Neural progenitor cell (in vitro differentiated cells): ENCODE measurements around the gene MARCHF2. TPM values are rescaled to one million over a fixed set of nuclear protein-coding genes. Genes with fewer than 3 reads are reported as not detected.

Experiments
- DNase-seq: peaks from one replicate; pipeline ENCODE4 v3.0.0-alpha.2; 2016; ENCODE audit warnings: low spot score
- H2AFZ ChIP-seq: fragments of 200-600 bp; sonication (generic); replicated peaks from 2 replicates; pipeline ENCODE4 v1.6.1; 2016; ENCODE audit warnings: antibody characterized with exemption
- H3F3A ChIP-seq: fragments of 200-600 bp; sonication (generic); 2 replicates; pipeline ENCODE4 v1.6.1; 2016; ENCODE audit warnings: antibody characterized with exemption, low read depth
- H3K27ac ChIP-seq: fragments of 200-600 bp; sonication (generic); 2 replicates; pipeline ENCODE4 v1.5.1; 2016; ENCODE audit warnings: mild to moderate bottlenecking
- H3K27me3 ChIP-seq: fragments of 200-600 bp; sonication (generic); 2 replicates; pipeline ENCODE4 v1.6.1; 2016; ENCODE audit warnings: mild to moderate bottlenecking, moderate library complexity
- H3K36me3 ChIP-seq: fragments of 200-600 bp; sonication (generic); 2 replicates; pipeline ENCODE4 v1.5.1; 2016
- H3K4me1 ChIP-seq: fragments of 200-600 bp; sonication (generic); 2 replicates; pipeline ENCODE4 v1.6.1; 2016; ENCODE audit warnings: mixed run types
- H3K4me2 ChIP-seq: fragments of 200-600 bp; sonication (generic); 2 replicates; pipeline ENCODE4 v1.6.1; 2016
- H3K4me3 ChIP-seq: fragments of 200-600 bp; sonication (generic); 2 replicates; pipeline ENCODE4 v1.5.1; 2016
- H3K79me2 ChIP-seq: fragments of 200-600 bp; sonication (generic); 2 replicates; pipeline ENCODE4 v1.6.1; 2016; ENCODE audit warnings: low read depth
- H3K9ac ChIP-seq: fragments of 200-600 bp; sonication (generic); 2 replicates; pipeline ENCODE4 v1.6.1; 2016
- H3K9me3 ChIP-seq: fragments of 200-600 bp; sonication (generic); 2 replicates; pipeline ENCODE4 v1.5.1; 2016; ENCODE audit warnings: low read depth
- H4K20me1 ChIP-seq: fragments of 200-600 bp; sonication (generic); 2 replicates; pipeline ENCODE4 v1.6.1; 2016; ENCODE audit warnings: low read depth
- H3K27ac Mint-ChIP-seq: 3 replicates; pipeline ENCODE4 v1.8.0; 2021; ENCODE audit warnings: mixed read lengths
- H3K27me3 Mint-ChIP-seq: 2 replicates; pipeline ENCODE4 v1.8.0; 2022; ENCODE audit warnings: low read depth, mild to moderate bottlenecking, inconsistent platforms, moderate library complexity, mixed read lengths; ENCODE audit not compliant: insufficient read depth
- H3K36me3 Mint-ChIP-seq: 3 replicates; pipeline ENCODE4 v1.8.0; 2021; ENCODE audit warnings: mixed read lengths
- H3K4me1 Mint-ChIP-seq: 3 replicates; pipeline ENCODE4 v1.8.0; 2021; ENCODE audit warnings: mixed read lengths
- H3K4me3 Mint-ChIP-seq: 3 replicates; pipeline ENCODE4 v1.8.0; 2021; ENCODE audit warnings: mild to moderate bottlenecking, moderate library complexity, mixed read lengths
- H3K9me3 Mint-ChIP-seq: 3 replicates; pipeline ENCODE4 v1.8.0; 2020; ENCODE audit warnings: mixed read lengths
- EZH2 ChIP-seq: fragments of 200-600 bp; sonication (generic); IDR thresholded peaks from 2 replicates; pipeline ENCODE4 v1.6.1; 2017; ENCODE audit warnings: antibody characterized with exemption, mild to moderate bottlenecking, moderate library complexity
- EZH2phosphoT487 ChIP-seq: fragments of 200-600 bp; sonication (generic); IDR thresholded peaks from 2 replicates; pipeline ENCODE4 v1.6.1; 2017; ENCODE audit warnings: antibody characterized with exemption
- total RNA-seq: library from RNA; depleted of rRNA; stranded (reverse); fragments of >200 nt; gene quantifications from 2 replicates; pipeline ENCODE4 v1.2.3, GENCODE V29; 2015; ENCODE audit warnings: low replicate concordance
- TF ChIP-seq, protein P1 (sequence below): fragments of 200-600 bp; sonication (generic); IDR thresholded peaks from 2 replicates; pipeline ENCODE4 v1.5.1; 2017; ENCODE audit warnings: antibody characterized with exemption, mild to moderate bottlenecking

MARCHF2 gene
- total RNA-seq, 1 donor from 2014 or later, result 27.0 TPM

DNA sequence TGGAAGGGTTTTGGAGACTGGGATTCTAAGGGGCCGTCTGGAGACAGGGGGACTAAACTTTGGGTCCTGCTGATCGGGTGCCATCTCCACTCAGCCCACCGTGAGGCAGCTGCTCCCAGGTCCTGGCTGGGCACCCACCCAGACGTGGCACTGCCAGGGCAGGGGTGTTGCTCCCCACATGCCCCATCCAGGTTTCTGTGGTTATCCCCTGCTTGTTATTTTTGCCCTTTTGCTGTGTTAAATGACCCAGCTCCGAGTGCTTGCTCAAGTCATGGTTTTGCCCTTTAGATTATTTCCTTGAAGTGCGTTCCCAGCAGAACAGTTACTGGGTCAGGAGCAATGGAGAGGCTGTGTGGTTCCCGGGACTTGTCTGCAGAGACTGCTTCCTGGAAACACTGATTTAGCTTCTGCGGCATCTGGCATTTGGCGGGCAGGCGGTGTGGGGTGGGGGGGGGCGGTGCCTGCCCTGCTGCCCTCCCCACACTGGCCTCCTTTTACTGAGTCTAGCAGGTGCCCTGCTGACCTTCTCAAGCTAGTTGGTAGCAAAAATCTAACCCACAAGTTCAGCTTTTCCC, 21.0 kb upstream of the MARCHF2 start:
- H3K4me3 ChIP-seq, result no peak overlapping the region
- H2AFZ ChIP-seq, result no peak overlapping the region
- H3K9me3 ChIP-seq, result no peaks in the 10 kb centered on the region
- peaks cover 73% of the 10 kb centered on the region for H3K79me2 ChIP-seq
- Mint-ChIP-seq H3K4me3 (no peak overlapping the region), H3K27ac (peak overlapping the region; percentile 78), H3K9me3 (no peaks in the 10 kb centered on the region), H3K4me1 (peaks cover 19% of the 10 kb centered on the region), H3K27me3 (peaks cover 12% of the 10 kb centered on the region), H3K36me3 (peaks cover 4% of the 10 kb centered on the region)
- no peak overlapping the region for H3K9ac ChIP-seq
- no peaks in the 10 kb centered on the region for H3K4me1 ChIP-seq
- no peak for TF ChIP-seq EZH2
- TF ChIP-seq EZH2phosphoT487, result no peak
- TF ChIP-seq, protein P1, sequence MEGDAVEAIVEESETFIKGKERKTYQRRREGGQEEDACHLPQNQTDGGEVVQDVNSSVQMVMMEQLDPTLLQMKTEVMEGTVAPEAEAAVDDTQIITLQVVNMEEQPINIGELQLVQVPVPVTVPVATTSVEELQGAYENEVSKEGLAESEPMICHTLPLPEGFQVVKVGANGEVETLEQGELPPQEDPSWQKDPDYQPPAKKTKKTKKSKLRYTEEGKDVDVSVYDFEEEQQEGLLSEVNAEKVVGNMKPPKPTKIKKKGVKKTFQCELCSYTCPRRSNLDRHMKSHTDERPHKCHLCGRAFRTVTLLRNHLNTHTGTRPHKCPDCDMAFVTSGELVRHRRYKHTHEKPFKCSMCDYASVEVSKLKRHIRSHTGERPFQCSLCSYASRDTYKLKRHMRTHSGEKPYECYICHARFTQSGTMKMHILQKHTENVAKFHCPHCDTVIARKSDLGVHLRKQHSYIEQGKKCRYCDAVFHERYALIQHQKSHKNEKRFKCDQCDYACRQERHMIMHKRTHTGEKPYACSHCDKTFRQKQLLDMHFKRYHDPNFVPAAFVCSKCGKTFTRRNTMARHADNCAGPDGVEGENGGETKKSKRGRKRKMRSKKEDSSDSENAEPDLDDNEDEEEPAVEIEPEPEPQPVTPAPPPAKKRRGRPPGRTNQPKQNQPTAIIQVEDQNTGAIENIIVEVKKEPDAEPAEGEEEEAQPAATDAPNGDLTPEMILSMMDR, result no peak
- no peak overlapping the region for H3K27ac ChIP-seq
- H3K27me3 ChIP-seq, result no peaks in the 10 kb centered on the region
- no peak for DNase-seq
- H4K20me1 ChIP-seq, result peaks cover 49% of the 10 kb centered on the region
- H3K36me3 ChIP-seq, result no peaks in the 10 kb centered on the region
- H3F3A ChIP-seq, result peaks cover 21% of the 10 kb centered on the region
- no peak overlapping the region for H3K4me2 ChIP-seq

- Histone ChIP-seq H3K4me1 (no peaks in the 10 kb centered on the region), H3K27ac (no peak overlapping the region), H3K79me2 (peaks cover 84% of the 10 kb centered on the region), H4K20me1 (peaks cover 59% of the 10 kb centered on the region), H3K4me2 (no peak overlapping the region), H3F3A (peaks cover 15% of the 10 kb centered on the region), H3K27me3 (no peaks in the 10 kb centered on the region), H3K9ac (peak overlapping the region; percentile 49), H3K36me3 (no peaks in the 10 kb centered on the region), H2AFZ (no peak overlapping the region), H3K4me3 (no peak overlapping the region), H3K9me3 (no peaks in the 10 kb centered on the region)
- Mint-ChIP-seq H3K36me3 (peaks cover 1% of the 10 kb centered on the region), H3K9me3 (no peaks in the 10 kb centered on the region), H3K27ac (no peak overlapping the region), H3K27me3 (peaks cover 14% of the 10 kb centered on the region), H3K4me1 (peaks cover 23% of the 10 kb centered on the region), H3K4me3 (peak overlapping the region; percentile 36)
- DNase-seq, result no peak
- TF ChIP-seq EZH2phosphoT487 (no peak), EZH2 (no peak)
- TF ChIP-seq, protein P1, result no peak
Observed at GRCh38 chr19:8393192-8393870, 19.8 kb upstream of the MARCHF2 start.

DNA sequence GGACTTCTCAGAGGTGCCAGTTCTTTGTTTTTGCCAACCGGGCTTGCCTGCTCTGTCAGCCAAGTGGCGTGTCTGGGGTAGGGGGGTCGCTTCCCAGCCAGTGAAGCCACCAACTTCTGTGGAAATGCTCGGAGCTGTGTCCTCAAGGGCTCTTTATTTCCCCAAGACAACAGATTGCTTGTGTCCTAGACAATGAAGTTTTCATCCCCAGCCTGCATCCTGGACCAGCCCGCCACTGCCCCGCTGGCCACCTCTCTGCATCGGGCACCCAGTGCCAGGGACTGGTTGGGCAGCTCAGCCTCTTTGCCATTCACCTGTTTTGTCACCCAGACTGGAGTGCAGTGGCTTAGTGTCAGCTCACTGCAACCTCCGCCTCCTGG, 19.2 kb upstream of the MARCHF2 start:
- H3K4me3 Mint-ChIP-seq, result no peak overlapping the region
- no peak overlapping the region for H3K27ac ChIP-seq

More for the DNA sequence above, 19.2 kb upstream of the MARCHF2 start:
- H3K9me3 ChIP-seq, result no peaks in the 10 kb centered on the region
- H3K4me2 ChIP-seq, result no peak overlapping the region
- H3K27me3 Mint-ChIP-seq, result peaks cover 14% of the 10 kb centered on the region
- H3K79me2 ChIP-seq, result peaks cover 86% of the 10 kb centered on the region
- H3K36me3 ChIP-seq, result no peaks in the 10 kb centered on the region
- DNase-seq, result no peak
- H3K27me3 ChIP-seq, result no peaks in the 10 kb centered on the region
- TF ChIP-seq, protein P1, result no peak
- TF ChIP-seq EZH2phosphoT487, result no peak
- TF ChIP-seq EZH2, result no peak
- H3K4me1 Mint-ChIP-seq, result peaks cover 23% of the 10 kb centered on the region
- peak overlapping the region; percentile 49 for H3K9ac ChIP-seq
- no peaks in the 10 kb centered on the region for H3K4me1 ChIP-seq
- H4K20me1 ChIP-seq, result peaks cover 62% of the 10 kb centered on the region
- peaks cover 1% of the 10 kb centered on the region for H3K36me3 Mint-ChIP-seq
- no peak overlapping the region for H3K4me3 ChIP-seq
- no peak overlapping the region for H3K27ac Mint-ChIP-seq
- no peak overlapping the region for H2AFZ ChIP-seq
- peaks cover 11% of the 10 kb centered on the region for H3F3A ChIP-seq
- no peaks in the 10 kb centered on the region for H3K9me3 Mint-ChIP-seq
